ENCODE measurements around the gene TMEM176A.

GRCh38 chr7:150756858-150757257 is 43.7 kb upstream of the TMEM176A start:
- TF ChIP-seq EP300 (IDR thresholded peaks at IDR 0.05; ENCODE audit: borderline replicate concordance) (no peak), RAD21 (IDR thresholded peaks at IDR 0.05; ENCODE audit: low read depth) (peak; percentile 7; the same call in 1 of the 2 replicates), MAX (IDR thresholded peaks at IDR 0.05) (no peak), TCF12 (IDR thresholded peaks at IDR 0.05; ENCODE audit: low read depth) (no peak), FOXM1 (IDR thresholded peaks at IDR 0.05; ENCODE audit: borderline replicate concordance, low read depth) (no peak), TAF1 (IDR thresholded peaks at IDR 0.05; ENCODE audit: low read depth) (no peak), NFIC (IDR thresholded peaks at IDR 0.05) (no peak), REST (IDR thresholded peaks at IDR 0.05; ENCODE audit: low read depth) (no peak)
